Thymus (tissue), 11 donors: ENCODE measurements around the gene SYNGR4. TPM values are rescaled to one million over a fixed set of nuclear protein-coding genes. Genes with fewer than 3 reads are reported as not detected.
A peak's percentile ranks its signal among the peaks of the same experiment; 100 is the strongest.

Experiments
- DNase-seq, 9 donors: peaks; one replicate each; pipeline ENCODE4 v3.0.0-alpha.2; 2013; ENCODE audit warnings: low spot score in 9 of 9, low read depth in 6 of 9, missing footprints in 1 of 9
- H3K27ac ChIP-seq, 2 donors: one replicate each; pipeline ENCODE4 v1.5.1; 2013; ENCODE audit warnings: control low read depth in 1 of 2, low read depth in 1 of 2, low read length in 1 of 2, mild to moderate bottlenecking in 1 of 2, moderate library complexity in 1 of 2
- H3K27me3 ChIP-seq, 2 donors: one replicate each; pipeline ENCODE4 v1.5.1; 2013; ENCODE audit warnings: low read length in 1 of 2; ENCODE audit not compliant: control insufficient read depth in 2 of 2, insufficient read depth in 1 of 2
- H3K36me3 ChIP-seq, 2 donors: one replicate each; pipeline ENCODE4 v1.5.1; 2013; ENCODE audit warnings: low read length in 1 of 2, mild to moderate bottlenecking in 1 of 2, moderate library complexity in 1 of 2; ENCODE audit not compliant: control insufficient read depth in 2 of 2, insufficient read depth in 2 of 2
- H3K4me1 ChIP-seq, 2 donors: one replicate each; pipeline ENCODE4 v1.5.1; 2013; ENCODE audit warnings: low read length in 2 of 2; ENCODE audit not compliant: control insufficient read depth in 2 of 2, insufficient read depth in 2 of 2
- H3K4me3 ChIP-seq, 2 donors: one replicate each; pipeline ENCODE4 v1.5.1; 2013; ENCODE audit warnings: low read length in 2 of 2, control low read depth in 1 of 2, mild to moderate bottlenecking in 1 of 2
- H3K9me3 ChIP-seq, 2 donors: one replicate each; pipeline ENCODE4 v1.5.1; 2013; ENCODE audit warnings: low read length in 1 of 2, mild to moderate bottlenecking in 1 of 2; ENCODE audit not compliant: control insufficient read depth in 2 of 2, insufficient read depth in 1 of 2
- WGBS: extraction: QIAGEN DNeasy Blood & Tissue Kit; methylation state at CpG from one replicate; pipeline ENCODE4 v1.1.7; 2013; 5-methylcytosine and 5-hydroxymethylcytosine counted together
- polyA plus RNA-seq: library from polyadenylated mRNA; stranded (reverse); fragments of 200-250 nt; gene quantifications from one replicate; pipeline ENCODE4 v1.2.3, GENCODE V29; 2013
- total RNA-seq: library from RNA; stranded (reverse); fragments of 120-200 nt; gene quantifications from one replicate; pipeline ENCODE4 v1.2.4, GENCODE V29; 2013
- donor health status: healthy.

Gene SYNGR4
- total and polyA plus RNA-seq, 2 donors: 0.11 TPM; not detected in 1

DNA sequence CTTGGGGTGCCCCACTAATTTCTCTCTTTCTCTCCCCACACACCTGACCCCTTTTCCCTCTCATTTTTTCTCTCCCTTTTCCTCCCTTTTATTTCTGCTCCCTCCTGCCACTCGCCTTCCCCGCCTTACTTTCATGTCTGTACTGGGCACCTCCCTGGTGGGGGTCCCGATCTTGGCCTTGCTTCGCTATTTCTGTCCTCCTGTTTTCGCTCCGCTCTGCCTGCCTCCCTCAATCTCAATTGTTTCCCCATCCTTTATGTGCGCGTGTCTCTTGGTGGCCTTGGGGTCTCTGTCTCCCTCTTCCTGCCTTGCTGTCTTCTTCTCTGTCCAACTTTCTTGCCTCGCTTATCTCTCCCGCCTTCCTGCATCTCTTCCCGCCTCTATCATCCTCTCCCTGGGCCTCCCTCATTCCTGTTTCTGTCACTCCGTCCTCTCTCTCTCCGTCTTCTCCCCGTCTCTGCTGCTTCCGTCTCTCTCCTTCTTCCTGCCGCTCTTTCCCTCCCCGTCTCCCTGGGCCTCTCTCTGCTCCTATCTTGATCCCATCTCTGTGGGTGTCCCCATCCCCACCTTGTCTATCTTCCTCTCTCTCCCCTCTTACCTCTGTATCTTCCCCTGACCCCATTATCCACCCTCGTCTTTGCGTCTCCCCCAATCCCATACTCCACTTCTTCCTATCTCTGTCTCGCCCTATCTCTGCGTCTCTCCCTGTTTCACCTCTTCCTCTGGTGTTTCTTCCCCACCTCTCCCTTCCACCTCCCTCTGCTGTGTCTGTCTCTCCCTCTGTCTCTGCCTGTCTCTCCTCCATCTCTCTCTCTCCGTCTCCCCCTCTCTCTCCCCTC, 33.3 kb downstream of the SYNGR4 start:
- Histone ChIP-seq H3K4me1 (peaks cover 6 to 22% of the 10 kb centered on the region in 2 donors), H3K27me3 (peaks cover 67 to 77% of the 10 kb centered on the region in 2 donors), H3K4me3 (peak overlapping the region; percentile 16 to 62), H3K36me3 (no peaks in the 10 kb centered on the region), H3K27ac (no peak overlapping the region), H3K9me3 (peaks cover 1 to 5% of the 10 kb centered on the region in 2 donors)
- 45% methylated on average over 22 of the region's 22 CpGs for WGBS
- DNase-seq: no peak

DNA sequence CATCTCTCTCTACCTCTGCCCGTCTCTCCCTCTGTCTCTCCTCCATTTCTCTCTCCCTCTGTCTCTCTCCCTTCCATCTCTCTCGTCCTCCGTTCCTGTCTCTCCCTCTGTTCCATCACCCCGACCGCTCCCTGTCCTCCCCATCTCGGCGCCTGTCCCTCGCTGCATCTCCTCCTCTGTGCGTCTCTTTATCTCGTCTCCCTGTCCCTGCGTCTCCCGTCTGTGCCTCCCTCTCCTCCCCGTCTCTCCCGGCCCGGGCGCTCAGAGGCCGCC, 33.9 kb downstream of the SYNGR4 start:
- H3K4me3 ChIP-seq: peak overlapping the region; percentile 16 to 62
- H3K9me3 ChIP-seq: peaks cover 1 to 5% of the 10 kb centered on the region in 2 donors
- no peak overlapping the region for H3K27ac ChIP-seq
- H3K4me1 ChIP-seq: peaks cover 6 to 22% of the 10 kb centered on the region in 2 donors
- DNase-seq: no peak
- no peaks in the 10 kb centered on the region for H3K36me3 ChIP-seq
- 6% methylated on average over 17 of the region's 17 CpGs for WGBS
- peaks cover 61 to 71% of the 10 kb centered on the region in 2 donors for H3K27me3 ChIP-seq

DNA sequence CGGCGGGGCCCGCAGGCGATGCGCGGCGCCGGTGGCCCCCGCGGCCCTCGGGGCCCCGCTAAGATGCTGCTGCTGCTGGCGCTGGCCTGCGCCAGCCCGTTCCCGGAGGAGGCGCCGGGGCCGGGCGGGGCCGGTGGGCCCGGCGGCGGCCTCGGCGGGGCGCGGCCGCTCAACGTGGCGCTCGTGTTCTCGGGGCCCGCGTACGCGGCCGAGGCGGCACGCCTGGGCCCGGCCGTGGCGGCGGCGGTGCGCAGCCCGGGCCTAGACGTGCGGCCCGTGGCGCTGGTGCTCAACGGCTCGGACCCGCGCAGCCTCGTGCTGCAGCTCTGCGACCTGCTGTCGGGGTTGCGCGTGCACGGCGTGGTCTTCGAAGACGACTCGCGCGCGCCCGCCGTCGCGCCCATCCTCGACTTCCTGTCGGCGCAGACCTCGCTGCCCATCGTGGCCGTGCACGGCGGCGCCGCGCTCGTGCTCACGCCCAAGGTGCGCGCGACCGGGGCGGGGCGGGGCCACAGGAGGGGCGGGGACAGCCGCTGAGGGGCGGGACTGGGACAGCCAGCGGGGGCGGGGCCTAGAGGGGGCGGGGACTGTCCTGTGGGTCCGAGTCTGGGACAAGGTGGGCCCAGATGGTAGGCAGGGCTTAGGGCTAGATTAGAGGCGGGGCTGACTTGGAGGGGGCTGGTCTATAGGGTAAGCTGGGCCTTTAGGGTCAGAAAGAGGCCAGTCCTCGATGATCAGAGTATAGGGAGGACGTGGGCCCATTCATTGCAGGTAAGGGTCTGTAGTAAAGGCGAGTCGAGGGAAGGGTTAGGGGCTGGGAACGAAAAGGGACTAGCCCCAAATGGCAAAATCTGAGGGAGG, 34.4 kb downstream of the SYNGR4 start:
- Histone ChIP-seq H3K4me3 (peak overlapping the region in 1 of 2 donors; percentile 62), H3K4me1 (peaks cover 6 to 25% of the 10 kb centered on the region in 2 donors), H3K36me3 (no peaks in the 10 kb centered on the region), H3K27ac (no peak overlapping the region), H3K9me3 (peaks cover 1 to 5% of the 10 kb centered on the region in 2 donors), H3K27me3 (peaks cover 56 to 66% of the 10 kb centered on the region in 2 donors)
- peak in 7 of 9 donors; percentile 44 to 81 (median 58) for DNase-seq
- WGBS: 7% methylated on average over 104 of the region's 104 CpGs

DNA sequence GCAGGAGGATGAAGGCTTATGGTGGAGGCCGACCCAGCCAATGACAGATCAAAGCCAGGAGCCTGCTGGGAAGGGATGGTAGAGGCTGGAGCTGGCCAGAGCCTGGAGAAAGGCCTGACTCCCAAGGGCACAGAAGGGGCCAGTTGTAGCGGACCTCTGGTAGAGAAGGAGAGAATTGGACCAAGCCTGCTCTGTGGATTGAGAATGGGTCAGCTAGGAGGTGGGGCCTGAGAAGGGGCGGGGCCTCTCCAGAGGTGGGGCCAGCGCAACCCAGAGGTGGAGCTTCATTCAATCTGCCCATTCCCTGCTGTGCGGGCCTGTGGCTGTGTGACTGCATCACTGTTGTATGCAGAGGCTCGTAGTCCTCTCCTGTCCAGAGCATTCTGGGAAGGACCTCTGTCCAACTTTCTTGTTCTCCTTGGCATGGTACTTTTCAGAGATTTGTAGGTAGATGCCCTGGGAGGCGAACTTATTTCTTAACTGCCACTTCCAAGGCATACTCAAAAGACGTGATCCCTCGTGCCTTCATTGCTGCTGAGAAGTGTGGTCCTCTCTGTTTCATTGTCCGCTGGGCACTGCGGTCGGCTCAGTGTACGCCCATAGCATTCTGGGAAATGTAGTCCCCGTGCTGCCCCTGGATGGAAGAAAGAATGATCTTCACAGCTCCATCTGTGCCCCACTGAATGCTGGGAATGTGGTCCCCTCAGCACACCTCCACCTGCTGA, 36.0 kb downstream of the SYNGR4 start:
- H3K36me3 ChIP-seq: no peaks in the 10 kb centered on the region
- H3K4me3 ChIP-seq: no peak overlapping the region
- peaks cover 6 to 14% of the 10 kb centered on the region in 2 donors for H3K4me1 ChIP-seq
- no peak for DNase-seq
- H3K27ac ChIP-seq: no peak overlapping the region
- H3K27me3 ChIP-seq: peaks cover 40 to 52% of the 10 kb centered on the region in 2 donors
- H3K9me3 ChIP-seq: peaks cover 1 to 5% of the 10 kb centered on the region in 2 donors
- WGBS: 67% methylated on average over 14 of the region's 14 CpGs

DNA sequence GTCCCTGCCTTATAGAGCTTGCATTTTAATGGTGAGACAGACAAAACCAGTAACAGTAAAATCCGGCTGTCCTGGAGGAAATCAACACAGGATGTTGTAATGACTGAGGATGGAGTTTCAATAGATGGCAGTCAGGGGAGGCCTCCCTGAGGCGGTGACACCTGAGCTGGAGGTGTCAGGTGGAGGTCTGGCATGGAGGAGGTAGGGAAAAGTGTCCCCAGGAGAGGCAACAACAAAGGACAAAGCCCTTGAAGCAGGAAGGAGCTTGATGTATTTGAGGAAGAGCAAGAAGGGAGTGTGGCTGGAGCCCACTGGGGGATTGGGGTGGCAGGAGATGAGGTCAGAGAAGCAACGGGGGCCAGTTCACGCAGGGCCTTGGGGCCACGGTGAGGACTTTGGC, 37.1 kb downstream of the SYNGR4 start:
- no peak overlapping the region for H3K27ac ChIP-seq
- 91% methylated on average over 5 of the region's 5 CpGs for WGBS
- H3K4me1 ChIP-seq: peaks cover 6 to 14% of the 10 kb centered on the region in 2 donors
- H3K36me3 ChIP-seq: no peaks in the 10 kb centered on the region
- H3K4me3 ChIP-seq: no peak overlapping the region
- no peak for DNase-seq
- H3K27me3 ChIP-seq: peaks cover 29 to 46% of the 10 kb centered on the region in 2 donors
- peaks cover 1 to 5% of the 10 kb centered on the region in 2 donors for H3K9me3 ChIP-seq

DNA sequence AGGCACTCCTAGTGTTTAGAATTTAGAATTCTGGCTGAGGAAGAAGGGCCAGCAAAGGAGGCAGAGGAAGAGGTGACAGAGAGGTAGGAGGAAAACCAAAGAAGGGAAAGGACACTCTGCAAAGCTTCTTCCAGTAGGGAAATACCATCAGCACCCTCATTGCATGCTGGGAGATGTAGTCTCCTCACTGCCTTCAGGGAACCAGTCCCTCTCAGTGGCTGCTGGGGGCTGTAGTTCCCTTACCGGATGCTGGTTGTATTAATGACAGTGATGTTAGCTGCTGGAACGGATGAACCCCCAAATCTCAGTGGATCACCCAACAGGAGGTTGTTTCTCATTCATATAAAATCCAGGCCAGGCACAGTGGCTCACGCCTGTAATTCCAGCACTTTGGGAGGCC, 39.4 kb downstream of the SYNGR4 start:
- peak in 7 of 9 donors; percentile 29 to 69 (median 48) for DNase-seq
- peaks cover 0 to 3% of the 10 kb centered on the region in 2 donors for H3K4me1 ChIP-seq
- no peak overlapping the region for H3K27ac ChIP-seq
- H3K27me3 ChIP-seq: peaks cover 7 to 37% of the 10 kb centered on the region in 2 donors
- H3K4me3 ChIP-seq: no peak overlapping the region
- no peaks in the 10 kb centered on the region for H3K36me3 ChIP-seq
- peaks cover 1 to 5% of the 10 kb centered on the region in 2 donors for H3K9me3 ChIP-seq
- 43% methylated on average over 3 of the region's 3 CpGs for WGBS

DNA sequence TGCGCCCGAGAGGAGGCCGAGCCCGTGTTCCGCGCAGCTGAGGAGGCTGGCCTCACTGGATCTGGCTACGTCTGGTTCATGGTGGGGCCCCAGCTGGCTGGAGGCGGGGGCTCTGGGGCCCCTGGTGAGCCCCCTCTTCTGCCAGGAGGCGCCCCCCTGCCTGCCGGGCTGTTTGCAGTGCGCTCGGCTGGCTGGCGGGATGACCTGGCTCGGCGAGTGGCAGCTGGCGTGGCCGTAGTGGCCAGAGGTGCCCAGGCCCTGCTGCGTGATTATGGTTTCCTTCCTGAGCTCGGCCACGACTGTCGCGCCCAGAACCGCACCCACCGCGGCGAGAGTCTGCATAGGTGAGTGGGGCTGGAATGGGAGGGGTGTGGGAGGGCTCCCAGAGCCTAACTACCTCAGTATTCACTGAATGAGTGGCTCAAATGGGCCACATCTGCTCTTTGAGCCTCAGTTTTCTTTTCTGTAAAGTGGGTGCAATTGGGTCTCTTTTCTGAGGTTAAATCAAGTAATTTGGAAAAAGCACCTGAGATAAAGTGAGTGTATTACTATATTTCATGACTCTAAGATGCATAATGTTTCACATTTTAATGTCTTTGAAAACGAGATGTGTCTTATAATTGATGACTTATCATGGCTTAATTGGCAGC, 41.0 kb downstream of the SYNGR4 start:
- Histone ChIP-seq H3K4me1 (peaks cover 0 to 3% of the 10 kb centered on the region in 2 donors), H3K4me3 (no peak overlapping the region), H3K27me3 (peaks cover 0 to 23% of the 10 kb centered on the region in 2 donors), H3K36me3 (no peaks in the 10 kb centered on the region), H3K9me3 (no peaks in the 10 kb centered on the region), H3K27ac (no peak overlapping the region)
- DNase-seq: no peak
- WGBS: 93% methylated on average over 27 of the region's 27 CpGs

DNA sequence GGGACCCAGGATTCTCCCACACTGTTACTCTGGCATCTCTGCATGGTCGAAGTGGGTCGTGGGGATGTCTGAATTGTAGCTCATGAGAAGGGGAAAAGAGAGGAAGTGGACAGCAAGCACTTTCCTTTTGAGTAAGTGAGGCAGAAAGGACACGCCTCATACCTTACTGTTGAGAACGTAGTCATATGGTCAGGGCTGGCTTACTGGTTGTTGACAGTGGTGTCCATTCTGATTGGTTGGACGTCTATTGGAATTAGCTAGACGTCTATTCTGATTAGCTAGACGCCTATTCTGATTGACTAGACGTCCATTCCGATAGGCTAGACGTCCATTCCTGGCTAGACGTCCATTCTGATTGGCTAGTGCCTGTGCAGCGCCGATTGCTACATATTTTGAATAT, 41.7 kb downstream of the SYNGR4 start:
- no peak overlapping the region for H3K4me3 ChIP-seq
- H3K4me1 ChIP-seq: peaks cover 0 to 3% of the 10 kb centered on the region in 2 donors
- H3K27ac ChIP-seq: no peak overlapping the region
- WGBS: 85% methylated on average over 13 of the region's 13 CpGs
- H3K27me3 ChIP-seq: peaks cover 0 to 20% of the 10 kb centered on the region in 2 donors
- H3K9me3 ChIP-seq: no peaks in the 10 kb centered on the region
- DNase-seq: no peak
- no peaks in the 10 kb centered on the region for H3K36me3 ChIP-seq
